ENCODE results near the gene ABCG8. TPM values are rescaled to one million over a fixed set of nuclear protein-coding genes. Genes with fewer than 3 reads are reported as not detected.
A peak's percentile ranks its signal among the peaks of the same experiment; 100 is the strongest.

Gene ABCG8
- total RNA-seq (ENCODE audit: unreplicated experiment): not detected
- long read RNA-seq: 0 reads

DNA sequence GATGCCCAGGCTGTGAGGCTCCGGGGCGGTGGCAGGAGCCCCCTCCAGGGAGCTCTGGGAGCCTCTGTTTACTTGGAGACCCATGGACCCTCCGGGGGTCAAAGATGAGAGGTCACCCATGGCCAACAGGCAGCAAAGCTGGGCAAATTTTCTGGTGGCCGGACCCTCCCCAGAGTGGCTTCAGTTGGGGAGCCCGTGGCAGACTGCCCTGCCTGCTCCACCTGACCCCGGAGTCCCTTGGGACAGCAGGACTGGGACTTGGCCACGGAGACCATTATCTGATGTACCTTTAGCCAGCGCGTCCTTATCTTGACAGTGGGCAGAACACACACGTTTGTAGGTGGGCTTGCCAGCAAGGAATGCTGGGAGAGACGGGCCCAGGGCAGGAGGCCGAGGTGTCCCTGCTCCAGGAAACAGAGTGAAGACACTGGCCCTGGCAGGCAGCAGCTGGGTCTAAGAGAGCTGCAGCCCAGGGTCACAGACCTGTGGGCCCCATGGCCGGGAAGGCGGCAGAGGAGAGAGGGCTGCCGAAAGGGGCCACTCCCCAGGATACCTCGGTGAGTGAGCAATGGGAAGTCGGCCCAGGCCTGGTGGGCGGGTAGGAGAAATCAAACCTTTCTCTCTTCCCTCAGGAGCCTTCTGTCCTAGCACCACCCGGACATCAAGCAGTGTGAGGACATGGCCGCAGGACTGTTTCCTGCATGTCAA, at the start of gene ABCG8, which contains the start of gene ABCG5:
TSS of gene ABCG8 (plus strand) at position 412 of the 708 bp plus-strand sequence. CDS start at position 495, 83 bp downstream.
TSS of gene ABCG5 (minus strand) at position 280 of the 708 bp plus-strand sequence. CDS start at position 120, 160 bp downstream.
- no peaks in the 10 kb centered on the region for H3K9me3 Mint-ChIP-seq (ENCODE audit: unreplicated experiment)
- H3K27me3 Mint-ChIP-seq (ENCODE audit: unreplicated experiment): peaks cover 2% of the 10 kb centered on the region
- peaks cover 12% of the 10 kb centered on the region for H3K4me1 Mint-ChIP-seq (ENCODE audit: unreplicated experiment)
- H3K36me3 Mint-ChIP-seq (ENCODE audit: low read depth, unreplicated experiment): no peaks in the 10 kb centered on the region
- H3K4me3 Mint-ChIP-seq (ENCODE audit: unreplicated experiment): no peak within 1 kb of the TSS
- no peak for DNase-seq (ENCODE audit: low spot score)
- TF ChIP-seq, protein P1, sequence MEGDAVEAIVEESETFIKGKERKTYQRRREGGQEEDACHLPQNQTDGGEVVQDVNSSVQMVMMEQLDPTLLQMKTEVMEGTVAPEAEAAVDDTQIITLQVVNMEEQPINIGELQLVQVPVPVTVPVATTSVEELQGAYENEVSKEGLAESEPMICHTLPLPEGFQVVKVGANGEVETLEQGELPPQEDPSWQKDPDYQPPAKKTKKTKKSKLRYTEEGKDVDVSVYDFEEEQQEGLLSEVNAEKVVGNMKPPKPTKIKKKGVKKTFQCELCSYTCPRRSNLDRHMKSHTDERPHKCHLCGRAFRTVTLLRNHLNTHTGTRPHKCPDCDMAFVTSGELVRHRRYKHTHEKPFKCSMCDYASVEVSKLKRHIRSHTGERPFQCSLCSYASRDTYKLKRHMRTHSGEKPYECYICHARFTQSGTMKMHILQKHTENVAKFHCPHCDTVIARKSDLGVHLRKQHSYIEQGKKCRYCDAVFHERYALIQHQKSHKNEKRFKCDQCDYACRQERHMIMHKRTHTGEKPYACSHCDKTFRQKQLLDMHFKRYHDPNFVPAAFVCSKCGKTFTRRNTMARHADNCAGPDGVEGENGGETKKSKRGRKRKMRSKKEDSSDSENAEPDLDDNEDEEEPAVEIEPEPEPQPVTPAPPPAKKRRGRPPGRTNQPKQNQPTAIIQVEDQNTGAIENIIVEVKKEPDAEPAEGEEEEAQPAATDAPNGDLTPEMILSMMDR (IDR thresholded peaks at IDR 0.05; ENCODE audit: unreplicated experiment): no peak
- peak within 1 kb of the TSS; percentile 17 for H3K27ac Mint-ChIP-seq (ENCODE audit: unreplicated experiment)

DNA sequence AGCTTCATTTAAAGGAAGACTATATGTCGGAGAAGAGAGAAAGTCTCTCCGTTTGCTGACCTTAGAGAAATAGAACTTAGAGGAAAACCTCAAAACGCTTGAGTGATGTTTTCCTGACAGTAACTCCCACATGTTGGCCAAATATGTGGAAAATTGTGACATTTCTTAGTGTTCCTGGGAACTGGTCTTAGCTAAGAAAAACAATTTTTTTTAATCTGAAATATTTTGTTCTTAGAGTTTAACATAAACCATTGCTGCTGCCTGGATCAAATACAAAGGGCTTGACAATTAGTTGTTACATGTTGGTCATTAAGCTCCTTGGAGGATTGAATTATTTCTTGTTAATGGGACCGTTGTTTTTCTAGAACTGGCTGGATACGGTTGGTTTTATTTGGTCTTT, 48.6 kb upstream of the ABCG8 start:
- no peaks in the 10 kb centered on the region for H3K4me1 Mint-ChIP-seq (ENCODE audit: unreplicated experiment)
- no peak overlapping the region for H3K4me3 Mint-ChIP-seq (ENCODE audit: unreplicated experiment)

DNA sequence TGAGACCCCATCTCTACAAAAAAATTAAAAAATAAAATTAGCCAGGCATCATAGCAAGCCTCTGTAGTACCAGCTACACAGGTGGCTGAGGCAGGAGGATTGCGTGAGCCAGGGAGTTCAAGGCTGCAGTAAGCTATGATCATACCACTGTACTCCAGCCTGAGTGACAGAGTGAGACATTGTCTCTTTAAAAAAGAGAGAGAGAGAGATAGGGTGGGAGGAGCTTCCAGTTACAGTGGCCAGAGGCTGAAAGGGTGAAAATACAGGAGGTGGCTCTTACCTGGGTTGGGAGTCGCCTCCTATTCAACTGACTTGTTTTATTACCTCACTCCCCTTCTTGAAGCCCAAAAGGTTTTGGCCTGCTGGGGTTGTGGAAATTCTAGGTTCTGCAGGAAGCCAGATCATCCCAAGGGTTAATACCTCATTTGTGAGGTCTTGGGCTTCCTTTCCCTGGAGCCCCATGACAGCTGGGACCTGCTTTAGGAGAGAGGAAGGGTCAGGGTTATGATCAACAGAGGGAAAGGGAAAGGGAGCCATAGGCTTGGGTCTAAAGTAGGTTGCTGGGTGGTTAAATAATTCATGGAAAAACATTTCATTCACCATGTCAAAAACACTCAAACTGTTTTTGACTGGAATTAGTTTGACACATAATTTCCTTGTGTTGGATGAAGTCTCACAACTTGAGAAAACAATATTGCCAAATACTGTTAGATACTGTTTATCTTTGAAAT, 47.6 kb upstream of the ABCG8 start:
- no peaks in the 10 kb centered on the region for H3K36me3 Mint-ChIP-seq (ENCODE audit: low read depth, unreplicated experiment)
- TF ChIP-seq, protein P1 (IDR thresholded peaks at IDR 0.05; ENCODE audit: unreplicated experiment): no peak
- H3K27ac Mint-ChIP-seq (ENCODE audit: unreplicated experiment): no peak overlapping the region
- no peak overlapping the region for H3K4me3 Mint-ChIP-seq (ENCODE audit: unreplicated experiment)
- H3K27me3 Mint-ChIP-seq (ENCODE audit: unreplicated experiment): no peaks in the 10 kb centered on the region
- H3K4me1 Mint-ChIP-seq (ENCODE audit: unreplicated experiment): no peaks in the 10 kb centered on the region
- no peak for DNase-seq (ENCODE audit: low spot score)
- H3K9me3 Mint-ChIP-seq (ENCODE audit: unreplicated experiment): no peaks in the 10 kb centered on the region

More for the DNA sequence above, 48.6 kb upstream of the ABCG8 start:
- Mint-ChIP-seq H3K9me3 (ENCODE audit: unreplicated experiment) (no peaks in the 10 kb centered on the region), H3K36me3 (ENCODE audit: low read depth, unreplicated experiment) (no peaks in the 10 kb centered on the region), H3K27ac (ENCODE audit: unreplicated experiment) (no peak overlapping the region), H3K27me3 (ENCODE audit: unreplicated experiment) (no peaks in the 10 kb centered on the region)
- TF ChIP-seq, protein P1 (IDR thresholded peaks at IDR 0.05; ENCODE audit: unreplicated experiment): no peak
- no peak for DNase-seq (ENCODE audit: low spot score)

DNA sequence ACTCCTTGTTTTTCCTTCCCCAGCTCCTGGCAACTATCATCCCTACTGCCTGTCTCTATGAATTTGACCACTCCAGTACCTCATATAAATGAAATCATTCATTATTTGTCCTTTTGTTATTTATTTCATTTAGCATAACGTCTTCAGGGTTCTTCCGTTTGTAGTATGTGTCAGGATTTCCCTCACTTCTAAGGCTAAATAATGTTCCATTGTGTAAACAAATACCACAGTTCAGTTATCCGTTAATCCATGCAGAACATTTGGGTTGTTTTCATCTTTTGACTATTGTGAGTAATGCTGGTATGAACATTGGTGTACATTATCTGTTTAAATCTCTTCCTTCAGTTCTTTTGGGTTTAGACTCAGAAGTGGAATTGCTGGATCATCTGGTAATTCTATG, 46.1 kb upstream of the ABCG8 start:
- DNase-seq (ENCODE audit: low spot score): no peak
- no peak overlapping the region for H3K27ac Mint-ChIP-seq (ENCODE audit: unreplicated experiment)
- no peaks in the 10 kb centered on the region for H3K27me3 Mint-ChIP-seq (ENCODE audit: unreplicated experiment)
- TF ChIP-seq, protein P1 (IDR thresholded peaks at IDR 0.05; ENCODE audit: unreplicated experiment): no peak
- H3K9me3 Mint-ChIP-seq (ENCODE audit: unreplicated experiment): no peaks in the 10 kb centered on the region
- H3K4me3 Mint-ChIP-seq (ENCODE audit: unreplicated experiment): no peak overlapping the region
- no peaks in the 10 kb centered on the region for H3K36me3 Mint-ChIP-seq (ENCODE audit: low read depth, unreplicated experiment)
- H3K4me1 Mint-ChIP-seq (ENCODE audit: unreplicated experiment): no peaks in the 10 kb centered on the region

DNA sequence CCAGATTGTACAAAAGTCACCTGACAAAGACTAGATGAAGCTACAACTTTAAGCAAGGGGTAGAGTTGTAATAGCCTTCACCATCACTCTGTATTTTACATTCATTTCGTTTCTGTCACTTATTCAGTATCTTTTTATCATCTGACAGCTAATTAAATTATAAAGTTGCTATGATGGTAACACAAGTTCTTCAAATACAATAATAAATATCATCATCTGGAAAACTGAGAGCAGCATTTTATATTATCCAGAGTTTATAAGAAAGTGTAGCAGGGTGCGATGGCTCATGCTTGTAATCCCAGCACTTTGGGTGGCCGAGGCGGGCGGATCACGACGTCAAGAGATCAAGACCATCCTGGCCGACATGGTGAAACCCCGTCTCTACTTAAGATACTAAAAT, 43.8 kb upstream of the ABCG8 start:
- Mint-ChIP-seq H3K4me1 (ENCODE audit: unreplicated experiment) (no peaks in the 10 kb centered on the region), H3K36me3 (ENCODE audit: low read depth, unreplicated experiment) (no peaks in the 10 kb centered on the region), H3K27me3 (ENCODE audit: unreplicated experiment) (no peaks in the 10 kb centered on the region), H3K27ac (ENCODE audit: unreplicated experiment) (no peak overlapping the region), H3K9me3 (ENCODE audit: unreplicated experiment) (no peaks in the 10 kb centered on the region), H3K4me3 (ENCODE audit: unreplicated experiment) (no peak overlapping the region)
- no peak for DNase-seq (ENCODE audit: low spot score)
- TF ChIP-seq, protein P1 (IDR thresholded peaks at IDR 0.05; ENCODE audit: unreplicated experiment): no peak
